ENCODE data around the gene TADA3. TPM values are rescaled to one million over a fixed set of nuclear protein-coding genes. Genes with fewer than 3 reads are reported as not detected.
A peak's percentile ranks its signal among the peaks of the same experiment; 100 is the strongest.

TADA3 gene, protein sequence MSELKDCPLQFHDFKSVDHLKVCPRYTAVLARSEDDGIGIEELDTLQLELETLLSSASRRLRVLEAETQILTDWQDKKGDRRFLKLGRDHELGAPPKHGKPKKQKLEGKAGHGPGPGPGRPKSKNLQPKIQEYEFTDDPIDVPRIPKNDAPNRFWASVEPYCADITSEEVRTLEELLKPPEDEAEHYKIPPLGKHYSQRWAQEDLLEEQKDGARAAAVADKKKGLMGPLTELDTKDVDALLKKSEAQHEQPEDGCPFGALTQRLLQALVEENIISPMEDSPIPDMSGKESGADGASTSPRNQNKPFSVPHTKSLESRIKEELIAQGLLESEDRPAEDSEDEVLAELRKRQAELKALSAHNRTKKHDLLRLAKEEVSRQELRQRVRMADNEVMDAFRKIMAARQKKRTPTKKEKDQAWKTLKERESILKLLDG
- 49.0 to 57.9 TPM (median 55.9 TPM) in 3 replicates for total RNA-seq (2021)
- Bru-seq, nascent RNA: percentile 71 among the genes with signal in this experiment
- long read RNA-seq, experiment 1, transcript TADA3-201 (9 exons, 2,355 nt): major isoform, 180 of 213 reads
- long read RNA-seq, experiment 1, partial matches to known transcripts: 8 of 213 reads
- long read RNA-seq, experiment 1, other reads (novel, unspliced or antisense): 23 of 213 reads
- long read RNA-seq, experiment 2, transcript TADA3-201 (9 exons, 2,355 nt): major isoform, 50 of 74 reads
- long read RNA-seq, experiment 2, partial matches to known transcripts: 16 of 74 reads
- long read RNA-seq, experiment 2, other reads (novel, unspliced or antisense): 7 of 74 reads
- long read RNA-seq, experiment 3, transcript TADA3-201 (9 exons, 2,355 nt): major isoform, 20 of 23 reads
- long read RNA-seq, experiment 3, partial matches to known transcripts: 1 of 23 reads
- long read RNA-seq, experiment 3, other reads (novel, unspliced or antisense): 1 of 23 reads

DNA sequence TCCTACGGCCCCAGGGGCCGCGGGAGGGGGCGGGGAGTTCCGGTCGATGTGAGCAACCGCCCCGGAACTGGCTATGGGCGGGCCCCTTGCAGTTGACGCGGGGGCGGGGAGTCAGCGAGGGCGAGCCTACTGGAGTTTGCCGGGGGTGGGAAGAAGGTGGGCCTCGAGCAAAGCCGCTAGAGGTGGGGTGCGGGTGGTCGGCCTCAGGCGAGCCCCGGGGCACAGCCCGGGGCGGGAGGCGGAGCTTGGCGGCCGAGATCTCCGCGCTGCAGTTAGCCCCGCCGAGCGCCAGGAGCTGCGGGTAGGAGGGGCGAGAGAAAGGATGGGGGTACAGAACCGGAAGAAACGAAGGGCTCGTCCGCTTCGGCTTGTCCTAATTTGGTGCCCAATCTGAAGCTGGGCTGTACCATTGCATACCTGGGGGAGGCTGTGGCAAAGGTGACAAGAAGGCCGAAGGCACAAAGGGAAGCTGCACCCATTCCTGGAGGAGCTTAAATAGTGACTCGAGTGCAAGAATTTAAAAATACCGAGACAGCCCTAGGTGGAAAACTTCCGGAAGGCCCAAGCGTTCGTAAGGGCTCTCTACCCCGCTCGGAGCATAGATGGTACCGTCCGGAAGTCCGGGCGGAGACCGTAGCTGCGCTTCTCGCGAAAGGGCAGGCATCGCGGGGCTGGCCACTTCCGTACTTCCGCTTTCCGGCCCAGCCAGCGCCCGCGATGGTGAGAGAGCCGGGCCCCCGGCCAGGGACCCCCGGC, at the start of gene TADA3, which contains the start of gene ARPC4:
TSS of gene TADA3 (minus strand) at position 69 of the 756 bp plus-strand sequence. CDS start 1,007 bp downstream, outside the sequence.
TSS of gene ARPC4 (plus strand) at position 678 of the 756 bp plus-strand sequence. CDS start at position 718, 40 bp downstream.
- Mint-ChIP-seq H3K27me3 (ENCODE audit: low read depth) (no peaks in the 10 kb centered on the region; the same call in 1 of the 2 replicates), H3K36me3 (peaks cover 40% of the 10 kb centered on the region), H3K27ac (peak within 1 kb of the TSS; percentile 100), H3K9me3 (no peaks in the 10 kb centered on the region), H3K4me1 (peaks cover 18% of the 10 kb centered on the region), H3K4me3 (peak within 1 kb of the TSS; percentile 94)
- ATAC-seq (peak; percentile 90), DNase-seq (ENCODE audit: low spot score) (peak; percentile 89)
- ChIA-PET POLR2A (interaction anchor here (0.5 to 1.8 kb wide), 16 partner anchors 9 to 1922 kb away, joined by 3 to 11 read pairs (median 4); partner anchors contain the start of genes CAMK1 and OGG1), CTCF (interaction anchor here (0.7 to 1.6 kb wide), 11 partner anchors 10 to 292 kb away, joined by 3 to 11 read pairs (median 4); partner anchors contain the start of genes CAMK1, CRELD1 and OGG1)
- TF ChIP-seq MYBL2 (CRISPR knock-in tag; IDR thresholded peaks at IDR 0.05) (peak; percentile 59; the same call in 1 of the 2 replicates), ZNF232 (CRISPR knock-in tag; IDR thresholded peaks at IDR 0.05) (peak; percentile 60; the same call in 1 of the 2 replicates), MXD4 (CRISPR knock-in tag; IDR thresholded peaks at IDR 0.05; ENCODE audit: borderline replicate concordance) (no peak), ETV6 (CRISPR knock-in tag; IDR thresholded peaks at IDR 0.05) (peak; percentile 53; the same call in 1 of the 2 replicates), ZNF423 (CRISPR knock-in tag; IDR thresholded peaks at IDR 0.05) (peak; percentile 81; the same call in 1 of the 2 replicates), GABPB1 (CRISPR knock-in tag; IDR thresholded peaks at IDR 0.05) (peak; percentile 42; the same call in 1 of the 2 replicates), ZNF121 (CRISPR knock-in tag; IDR thresholded peaks at IDR 0.05) (no peak)
- TF ChIP-seq, protein P1, sequence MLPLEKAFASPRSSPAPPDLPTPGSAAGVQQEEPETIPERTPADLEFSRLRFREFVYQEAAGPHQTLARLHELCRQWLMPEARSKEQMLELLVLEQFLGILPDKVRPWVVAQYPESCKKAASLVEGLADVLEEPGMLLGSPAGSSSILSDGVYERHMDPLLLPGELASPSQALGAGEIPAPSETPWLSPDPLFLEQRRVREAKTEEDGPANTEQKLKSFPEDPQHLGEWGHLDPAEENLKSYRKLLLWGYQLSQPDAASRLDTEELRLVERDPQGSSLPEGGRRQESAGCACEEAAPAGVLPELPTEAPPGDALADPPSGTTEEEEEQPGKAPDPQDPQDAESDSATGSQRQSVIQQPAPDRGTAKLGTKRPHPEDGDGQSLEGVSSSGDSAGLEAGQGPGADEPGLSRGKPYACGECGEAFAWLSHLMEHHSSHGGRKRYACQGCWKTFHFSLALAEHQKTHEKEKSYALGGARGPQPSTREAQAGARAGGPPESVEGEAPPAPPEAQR (CRISPR knock-in tag; IDR thresholded peaks at IDR 0.05): no peak
- TF ChIP-seq, protein P2, sequence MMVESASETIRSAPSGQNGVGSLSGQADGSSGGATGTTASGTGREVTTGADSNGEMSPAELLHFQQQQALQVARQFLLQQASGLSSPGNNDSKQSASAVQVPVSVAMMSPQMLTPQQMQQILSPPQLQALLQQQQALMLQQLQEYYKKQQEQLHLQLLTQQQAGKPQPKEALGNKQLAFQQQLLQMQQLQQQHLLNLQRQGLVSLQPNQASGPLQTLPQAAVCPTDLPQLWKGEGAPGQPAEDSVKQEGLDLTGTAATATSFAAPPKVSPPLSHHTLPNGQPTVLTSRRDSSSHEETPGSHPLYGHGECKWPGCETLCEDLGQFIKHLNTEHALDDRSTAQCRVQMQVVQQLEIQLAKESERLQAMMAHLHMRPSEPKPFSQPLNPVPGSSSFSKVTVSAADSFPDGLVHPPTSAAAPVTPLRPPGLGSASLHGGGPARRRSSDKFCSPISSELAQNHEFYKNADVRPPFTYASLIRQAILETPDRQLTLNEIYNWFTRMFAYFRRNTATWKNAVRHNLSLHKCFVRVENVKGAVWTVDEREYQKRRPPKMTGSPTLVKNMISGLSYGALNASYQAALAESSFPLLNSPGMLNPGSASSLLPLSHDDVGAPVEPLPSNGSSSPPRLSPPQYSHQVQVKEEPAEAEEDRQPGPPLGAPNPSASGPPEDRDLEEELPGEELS (CRISPR knock-in tag; IDR thresholded peaks at IDR 0.05): 0 out of 2 replicates have a peak, but pooled peaks have one; percentile 57
- TF ChIP-seq, protein P3, sequence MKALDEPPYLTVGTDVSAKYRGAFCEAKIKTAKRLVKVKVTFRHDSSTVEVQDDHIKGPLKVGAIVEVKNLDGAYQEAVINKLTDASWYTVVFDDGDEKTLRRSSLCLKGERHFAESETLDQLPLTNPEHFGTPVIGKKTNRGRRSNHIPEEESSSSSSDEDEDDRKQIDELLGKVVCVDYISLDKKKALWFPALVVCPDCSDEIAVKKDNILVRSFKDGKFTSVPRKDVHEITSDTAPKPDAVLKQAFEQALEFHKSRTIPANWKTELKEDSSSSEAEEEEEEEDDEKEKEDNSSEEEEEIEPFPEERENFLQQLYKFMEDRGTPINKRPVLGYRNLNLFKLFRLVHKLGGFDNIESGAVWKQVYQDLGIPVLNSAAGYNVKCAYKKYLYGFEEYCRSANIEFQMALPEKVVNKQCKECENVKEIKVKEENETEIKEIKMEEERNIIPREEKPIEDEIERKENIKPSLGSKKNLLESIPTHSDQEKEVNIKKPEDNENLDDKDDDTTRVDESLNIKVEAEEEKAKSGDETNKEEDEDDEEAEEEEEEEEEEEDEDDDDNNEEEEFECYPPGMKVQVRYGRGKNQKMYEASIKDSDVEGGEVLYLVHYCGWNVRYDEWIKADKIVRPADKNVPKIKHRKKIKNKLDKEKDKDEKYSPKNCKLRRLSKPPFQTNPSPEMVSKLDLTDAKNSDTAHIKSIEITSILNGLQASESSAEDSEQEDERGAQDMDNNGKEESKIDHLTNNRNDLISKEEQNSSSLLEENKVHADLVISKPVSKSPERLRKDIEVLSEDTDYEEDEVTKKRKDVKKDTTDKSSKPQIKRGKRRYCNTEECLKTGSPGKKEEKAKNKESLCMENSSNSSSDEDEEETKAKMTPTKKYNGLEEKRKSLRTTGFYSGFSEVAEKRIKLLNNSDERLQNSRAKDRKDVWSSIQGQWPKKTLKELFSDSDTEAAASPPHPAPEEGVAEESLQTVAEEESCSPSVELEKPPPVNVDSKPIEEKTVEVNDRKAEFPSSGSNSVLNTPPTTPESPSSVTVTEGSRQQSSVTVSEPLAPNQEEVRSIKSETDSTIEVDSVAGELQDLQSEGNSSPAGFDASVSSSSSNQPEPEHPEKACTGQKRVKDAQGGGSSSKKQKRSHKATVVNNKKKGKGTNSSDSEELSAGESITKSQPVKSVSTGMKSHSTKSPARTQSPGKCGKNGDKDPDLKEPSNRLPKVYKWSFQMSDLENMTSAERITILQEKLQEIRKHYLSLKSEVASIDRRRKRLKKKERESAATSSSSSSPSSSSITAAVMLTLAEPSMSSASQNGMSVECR (CRISPR knock-in tag; IDR thresholded peaks at IDR 0.05; ENCODE audit: borderline replicate concordance): 0 out of 2 replicates have a peak, but pooled peaks have one; percentile 14
- TF ChIP-seq, protein P4, sequence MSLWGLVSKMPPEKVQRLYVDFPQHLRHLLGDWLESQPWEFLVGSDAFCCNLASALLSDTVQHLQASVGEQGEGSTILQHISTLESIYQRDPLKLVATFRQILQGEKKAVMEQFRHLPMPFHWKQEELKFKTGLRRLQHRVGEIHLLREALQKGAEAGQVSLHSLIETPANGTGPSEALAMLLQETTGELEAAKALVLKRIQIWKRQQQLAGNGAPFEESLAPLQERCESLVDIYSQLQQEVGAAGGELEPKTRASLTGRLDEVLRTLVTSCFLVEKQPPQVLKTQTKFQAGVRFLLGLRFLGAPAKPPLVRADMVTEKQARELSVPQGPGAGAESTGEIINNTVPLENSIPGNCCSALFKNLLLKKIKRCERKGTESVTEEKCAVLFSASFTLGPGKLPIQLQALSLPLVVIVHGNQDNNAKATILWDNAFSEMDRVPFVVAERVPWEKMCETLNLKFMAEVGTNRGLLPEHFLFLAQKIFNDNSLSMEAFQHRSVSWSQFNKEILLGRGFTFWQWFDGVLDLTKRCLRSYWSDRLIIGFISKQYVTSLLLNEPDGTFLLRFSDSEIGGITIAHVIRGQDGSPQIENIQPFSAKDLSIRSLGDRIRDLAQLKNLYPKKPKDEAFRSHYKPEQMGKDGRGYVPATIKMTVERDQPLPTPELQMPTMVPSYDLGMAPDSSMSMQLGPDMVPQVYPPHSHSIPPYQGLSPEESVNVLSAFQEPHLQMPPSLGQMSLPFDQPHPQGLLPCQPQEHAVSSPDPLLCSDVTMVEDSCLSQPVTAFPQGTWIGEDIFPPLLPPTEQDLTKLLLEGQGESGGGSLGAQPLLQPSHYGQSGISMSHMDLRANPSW (CRISPR knock-in tag; conservative IDR thresholded peaks at IDR 0.05; ENCODE audit: low read depth): no peak
- TF ChIP-seq, protein P5, sequence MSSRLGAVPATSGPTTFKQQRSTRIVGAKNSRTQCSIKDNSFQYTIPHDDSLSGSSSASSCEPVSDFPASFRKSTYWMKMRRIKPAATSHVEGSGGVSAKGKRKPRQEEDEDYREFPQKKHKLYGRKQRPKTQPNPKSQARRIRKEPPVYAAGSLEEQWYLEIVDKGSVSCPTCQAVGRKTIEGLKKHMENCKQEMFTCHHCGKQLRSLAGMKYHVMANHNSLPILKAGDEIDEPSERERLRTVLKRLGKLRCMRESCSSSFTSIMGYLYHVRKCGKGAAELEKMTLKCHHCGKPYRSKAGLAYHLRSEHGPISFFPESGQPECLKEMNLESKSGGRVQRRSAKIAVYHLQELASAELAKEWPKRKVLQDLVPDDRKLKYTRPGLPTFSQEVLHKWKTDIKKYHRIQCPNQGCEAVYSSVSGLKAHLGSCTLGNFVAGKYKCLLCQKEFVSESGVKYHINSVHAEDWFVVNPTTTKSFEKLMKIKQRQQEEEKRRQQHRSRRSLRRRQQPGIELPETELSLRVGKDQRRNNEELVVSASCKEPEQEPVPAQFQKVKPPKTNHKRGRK (CRISPR knock-in tag; IDR thresholded peaks at IDR 0.05; ENCODE audit: borderline replicate concordance): no peak
- TF ChIP-seq, protein P6, sequence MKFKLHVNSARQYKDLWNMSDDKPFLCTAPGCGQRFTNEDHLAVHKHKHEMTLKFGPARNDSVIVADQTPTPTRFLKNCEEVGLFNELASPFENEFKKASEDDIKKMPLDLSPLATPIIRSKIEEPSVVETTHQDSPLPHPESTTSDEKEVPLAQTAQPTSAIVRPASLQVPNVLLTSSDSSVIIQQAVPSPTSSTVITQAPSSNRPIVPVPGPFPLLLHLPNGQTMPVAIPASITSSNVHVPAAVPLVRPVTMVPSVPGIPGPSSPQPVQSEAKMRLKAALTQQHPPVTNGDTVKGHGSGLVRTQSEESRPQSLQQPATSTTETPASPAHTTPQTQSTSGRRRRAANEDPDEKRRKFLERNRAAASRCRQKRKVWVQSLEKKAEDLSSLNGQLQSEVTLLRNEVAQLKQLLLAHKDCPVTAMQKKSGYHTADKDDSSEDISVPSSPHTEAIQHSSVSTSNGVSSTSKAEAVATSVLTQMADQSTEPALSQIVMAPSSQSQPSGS (CRISPR knock-in tag; IDR thresholded peaks at IDR 0.05; ENCODE audit: borderline replicate concordance, low read depth): no peak
- TF ChIP-seq, protein P7, sequence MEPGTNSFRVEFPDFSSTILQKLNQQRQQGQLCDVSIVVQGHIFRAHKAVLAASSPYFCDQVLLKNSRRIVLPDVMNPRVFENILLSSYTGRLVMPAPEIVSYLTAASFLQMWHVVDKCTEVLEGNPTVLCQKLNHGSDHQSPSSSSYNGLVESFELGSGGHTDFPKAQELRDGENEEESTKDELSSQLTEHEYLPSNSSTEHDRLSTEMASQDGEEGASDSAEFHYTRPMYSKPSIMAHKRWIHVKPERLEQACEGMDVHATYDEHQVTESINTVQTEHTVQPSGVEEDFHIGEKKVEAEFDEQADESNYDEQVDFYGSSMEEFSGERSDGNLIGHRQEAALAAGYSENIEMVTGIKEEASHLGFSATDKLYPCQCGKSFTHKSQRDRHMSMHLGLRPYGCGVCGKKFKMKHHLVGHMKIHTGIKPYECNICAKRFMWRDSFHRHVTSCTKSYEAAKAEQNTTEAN (CRISPR knock-in tag; IDR thresholded peaks at IDR 0.05): 0 out of 2 replicates have a peak, but pooled peaks have one; percentile 9
